Posterior vena cava (tissue), 2 donors: ENCODE data around the gene HSPA9. TPM values are rescaled to one million over a fixed set of nuclear protein-coding genes. Genes with fewer than 3 reads are reported as not detected.
A peak's percentile ranks its signal among the peaks of the same experiment; 100 is the strongest.

Experiments
- DNase-seq: peaks from one replicate; pipeline ENCODE4 v3.0.0-alpha.2; 2020; ENCODE audit warnings: low spot score
- intact Hi-C, 2 donors: fragments of 100-400 bp; cut with DNase I; formaldehyde crosslinking; loops; one replicate each; pipeline versions ENCODE4 v1.14.1 to v1.14.2; 2022 to 2023
- long read RNA-seq, 2 donors: library from polyadenylated mRNA; unstranded; transcript quantifications; one replicate each; pipeline ENCODE4 v2.0.0, GENCODE V29; 2020 to 2021
- total RNA-seq, 2 donors: library from RNA; stranded (reverse); fragmentation: NEBNext Ultra II Directional; extraction: Animal tissue kit (Norgen Biotek cat#: 25700); gene quantifications; one replicate each; pipeline ENCODE4 v1.2.1, GENCODE V29; 2021
- donor health status: DM: yes; HTN: yes; CAD: no.
- donor health status: DM: yes; HTN: yes; CAD: no.

HSPA9 gene
- total RNA-seq, result 100 to 1,000 TPM; 141 to 160 TPM
- long read RNA-seq, donor 1, full-length matches to known transcripts, result 65 of 75 reads
- long read RNA-seq, donor 1, partial matches to known transcripts, result 8 of 75 reads
- long read RNA-seq, donor 1, other reads (novel, unspliced or antisense), result 2 of 75 reads
- long read RNA-seq, donor 2, full-length matches to known transcripts, result 175 of 250 reads
- long read RNA-seq, donor 2, partial matches to known transcripts, result 60 of 250 reads
- long read RNA-seq, donor 2, other reads (novel, unspliced or antisense), result 15 of 250 reads

GRCh38 chr5:138575194-138576015, at the start of gene HSPA9:
TSS of gene HSPA9 (minus strand) at chr5:138575401. CDS start at chr5:138575318, 83 bp downstream.
- peak; percentile 99 for DNase-seq
- intact Hi-C loops, result loop anchor here in 1 of 2 donors (10.0 kb wide), 2 partner anchors 179 to 689 kb away; partner anchors contain the start of gene CTNNA1

- DNase-seq, result no peak
- intact Hi-C loops, result no loop called here
Observed at GRCh38 chr5:138623053-138623452, 47.9 kb upstream of the HSPA9 start.

GRCh38 chr5:138622051-138622450, 46.9 kb upstream of the HSPA9 start:
- intact Hi-C loops, result no loop called here
- no peak for DNase-seq

GRCh38 chr5:138620663-138621224, 45.5 kb upstream of the HSPA9 start:
- intact Hi-C loops, result no loop called here
- no peak for DNase-seq

GRCh38 chr5:138616508-138616907, 41.3 kb upstream of the HSPA9 start:
- no peak for DNase-seq
- intact Hi-C loops, result no loop called here

- peak; percentile 8 for DNase-seq
- intact Hi-C loops, result no loop called here
Observed at GRCh38 chr5:138615461-138615860, 40.3 kb upstream of the HSPA9 start.

- DNase-seq, result peak; percentile 16
- intact Hi-C loops, result no loop called here
Observed at GRCh38 chr5:138611678-138612218, 36.5 kb upstream of the HSPA9 start.

GRCh38 chr5:138610918-138611677, 35.9 kb upstream of the HSPA9 start:
- DNase-seq, result peak; percentile 50
- intact Hi-C loops, result no loop called here

- peak; percentile 66 for DNase-seq
- intact Hi-C loops, result no loop called here
Observed at GRCh38 chr5:138610415-138610917, 35.3 kb upstream of the HSPA9 start.

- DNase-seq, result no peak
- intact Hi-C loops, result no loop called here
Observed at GRCh38 chr5:138606378-138607064, 31.3 kb upstream of the HSPA9 start.

GRCh38 chr5:138605254-138605972, 30.2 kb upstream of the HSPA9 start:
- intact Hi-C loops, result no loop called here
- DNase-seq, result peak; percentile 28

GRCh38 chr5:138604176-138604785, 29.1 kb upstream of the HSPA9 start:
- intact Hi-C loops, result no loop called here
- peak; percentile 34 for DNase-seq

GRCh38 chr5:138603249-138603920, 28.2 kb upstream of the HSPA9 start:
- no peak for DNase-seq

GRCh38 chr5:138602371-138603000, 27.3 kb upstream of the HSPA9 start:
- intact Hi-C loops, result no loop called here
- DNase-seq, result peak; percentile 24

More at GRCh38 chr5:138603249-138603920, 28.2 kb upstream of the HSPA9 start:
- intact Hi-C loops, result no loop called here

GRCh38 chr5:138601444-138601843, 26.2 kb upstream of the HSPA9 start:
- DNase-seq, result peak; percentile 32
- intact Hi-C loops, result no loop called here

GRCh38 chr5:138600446-138600845, 25.2 kb upstream of the HSPA9 start:
- intact Hi-C loops, result no loop called here
- no peak for DNase-seq
